D721Med (cell line): ENCODE data around the gene ADCY1.

ENCODE experiments used
- DNase-seq: peaks from one replicate; pipeline ENCODE4 v3.0.0; 2011; ENCODE audit warnings: low spot score; ENCODE audit not compliant: insufficient read length
- FAIRE-seq: peaks from 2 replicates; lab custom pipeline; 2011; peaks lifted over from hg19 to GRCh38; lab: Jason Lieb, UNC
- TF ChIP-seq, protein P1 (sequence below): IDR thresholded peaks from 2 replicates; pipeline ENCODE4 v1.5.1; 2012; ENCODE audit warnings: mild to moderate bottlenecking, control low read depth; ENCODE audit not compliant: insufficient read depth; ENCODE audit errors: missing control alignments

The ADCY1 gene

DNA sequence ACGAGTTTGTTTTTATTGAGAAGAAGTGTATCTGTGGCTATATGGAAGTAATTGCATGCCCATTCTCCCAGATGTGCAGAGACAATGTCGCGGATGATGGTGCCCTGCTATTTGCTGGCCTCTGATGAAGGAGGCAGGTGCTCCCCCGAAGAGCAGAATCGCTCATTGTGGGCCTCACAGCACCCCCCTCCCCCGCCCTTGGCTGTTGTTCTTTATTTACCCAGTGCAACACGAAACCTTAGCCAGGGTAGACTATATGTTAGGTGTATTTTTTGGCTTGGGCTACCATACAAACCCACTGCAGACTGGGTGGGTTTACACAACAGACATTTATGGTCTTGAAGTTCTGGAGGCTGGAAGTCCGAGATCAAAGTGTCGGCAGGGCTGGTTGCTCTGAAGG, 3.4 kb upstream of the ADCY1 start:
- FAIRE-seq (no peak), DNase-seq (no peak)
- TF ChIP-seq, protein P1, sequence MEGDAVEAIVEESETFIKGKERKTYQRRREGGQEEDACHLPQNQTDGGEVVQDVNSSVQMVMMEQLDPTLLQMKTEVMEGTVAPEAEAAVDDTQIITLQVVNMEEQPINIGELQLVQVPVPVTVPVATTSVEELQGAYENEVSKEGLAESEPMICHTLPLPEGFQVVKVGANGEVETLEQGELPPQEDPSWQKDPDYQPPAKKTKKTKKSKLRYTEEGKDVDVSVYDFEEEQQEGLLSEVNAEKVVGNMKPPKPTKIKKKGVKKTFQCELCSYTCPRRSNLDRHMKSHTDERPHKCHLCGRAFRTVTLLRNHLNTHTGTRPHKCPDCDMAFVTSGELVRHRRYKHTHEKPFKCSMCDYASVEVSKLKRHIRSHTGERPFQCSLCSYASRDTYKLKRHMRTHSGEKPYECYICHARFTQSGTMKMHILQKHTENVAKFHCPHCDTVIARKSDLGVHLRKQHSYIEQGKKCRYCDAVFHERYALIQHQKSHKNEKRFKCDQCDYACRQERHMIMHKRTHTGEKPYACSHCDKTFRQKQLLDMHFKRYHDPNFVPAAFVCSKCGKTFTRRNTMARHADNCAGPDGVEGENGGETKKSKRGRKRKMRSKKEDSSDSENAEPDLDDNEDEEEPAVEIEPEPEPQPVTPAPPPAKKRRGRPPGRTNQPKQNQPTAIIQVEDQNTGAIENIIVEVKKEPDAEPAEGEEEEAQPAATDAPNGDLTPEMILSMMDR: no peak

DNA sequence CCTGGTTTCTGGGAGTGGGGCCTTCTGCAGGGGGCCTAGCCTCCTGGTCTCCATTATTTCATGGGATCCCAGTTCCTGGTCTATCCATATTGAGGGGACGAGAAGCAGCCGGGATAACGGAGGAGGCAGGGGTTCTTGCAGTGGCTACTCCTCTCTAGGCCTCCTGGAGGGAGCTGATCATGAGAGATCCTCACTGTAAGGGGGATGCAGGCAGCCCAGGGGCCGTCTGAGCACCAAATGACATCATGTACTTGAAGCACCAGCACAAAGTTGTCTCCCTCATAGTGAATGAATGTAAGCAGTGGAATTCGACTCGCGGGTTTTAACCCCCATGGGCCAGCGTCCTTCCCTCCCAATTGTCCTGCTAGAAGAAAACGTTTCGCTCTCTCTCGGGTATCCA, 964 bp upstream of the ADCY1 start:
- TF ChIP-seq, protein P1: no peak
- DNase-seq: no peak
- no peak for FAIRE-seq

DNA sequence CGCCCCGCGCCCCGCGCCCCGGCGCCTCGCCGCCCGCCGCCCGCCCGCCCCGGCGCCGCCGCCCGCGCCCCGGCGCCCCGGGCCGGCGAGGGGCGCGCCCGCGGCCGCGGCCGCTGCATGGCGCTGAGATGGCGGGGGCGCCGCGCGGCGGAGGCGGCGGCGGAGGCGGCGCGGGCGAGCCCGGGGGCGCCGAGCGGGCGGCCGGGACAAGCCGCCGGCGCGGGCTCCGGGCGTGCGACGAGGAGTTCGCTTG, 174 bp downstream of the ADCY1 start:
- DNase-seq (peak; percentile 40), FAIRE-seq (no peak)
- TF ChIP-seq, protein P1: no peak

DNA sequence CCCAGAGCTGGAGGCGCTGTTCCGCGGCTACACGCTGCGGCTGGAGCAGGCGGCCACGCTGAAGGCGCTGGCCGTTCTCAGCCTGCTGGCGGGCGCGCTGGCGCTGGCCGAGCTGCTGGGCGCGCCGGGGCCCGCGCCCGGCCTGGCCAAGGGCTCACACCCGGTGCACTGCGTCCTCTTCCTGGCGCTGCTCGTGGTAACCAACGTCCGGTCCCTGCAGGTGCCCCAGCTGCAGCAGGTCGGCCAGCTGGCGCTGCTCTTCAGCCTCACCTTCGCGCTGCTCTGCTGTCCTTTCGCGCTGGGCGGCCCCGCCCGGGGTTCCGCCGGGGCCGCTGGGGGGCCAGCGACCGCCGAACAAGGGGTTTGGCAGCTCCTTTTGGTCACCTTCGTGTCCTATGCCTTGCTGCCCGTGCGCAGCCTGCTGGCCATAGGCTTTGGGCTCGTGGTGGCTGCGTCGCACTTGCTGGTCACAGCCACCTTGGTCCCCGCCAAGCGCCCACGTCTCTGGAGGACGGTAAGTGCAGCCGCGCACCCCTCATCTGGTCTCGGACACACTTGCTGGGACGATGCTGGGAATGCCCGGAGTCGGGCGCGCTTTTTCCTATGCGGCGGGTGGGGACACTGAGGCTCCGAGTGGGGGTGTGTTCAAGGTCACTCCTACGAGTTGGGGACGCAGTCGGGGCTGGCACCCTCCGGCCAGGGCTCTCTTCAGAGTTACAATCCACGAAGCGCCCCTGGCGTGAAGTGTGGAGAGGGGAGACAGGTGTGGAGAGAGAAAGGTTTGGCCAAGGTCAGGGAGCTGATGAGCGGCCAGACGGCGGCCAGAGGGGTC, 717 bp downstream of the ADCY1 start:
- TF ChIP-seq, protein P1: no peak
- FAIRE-seq (no peak), DNase-seq (no peak)

DNA sequence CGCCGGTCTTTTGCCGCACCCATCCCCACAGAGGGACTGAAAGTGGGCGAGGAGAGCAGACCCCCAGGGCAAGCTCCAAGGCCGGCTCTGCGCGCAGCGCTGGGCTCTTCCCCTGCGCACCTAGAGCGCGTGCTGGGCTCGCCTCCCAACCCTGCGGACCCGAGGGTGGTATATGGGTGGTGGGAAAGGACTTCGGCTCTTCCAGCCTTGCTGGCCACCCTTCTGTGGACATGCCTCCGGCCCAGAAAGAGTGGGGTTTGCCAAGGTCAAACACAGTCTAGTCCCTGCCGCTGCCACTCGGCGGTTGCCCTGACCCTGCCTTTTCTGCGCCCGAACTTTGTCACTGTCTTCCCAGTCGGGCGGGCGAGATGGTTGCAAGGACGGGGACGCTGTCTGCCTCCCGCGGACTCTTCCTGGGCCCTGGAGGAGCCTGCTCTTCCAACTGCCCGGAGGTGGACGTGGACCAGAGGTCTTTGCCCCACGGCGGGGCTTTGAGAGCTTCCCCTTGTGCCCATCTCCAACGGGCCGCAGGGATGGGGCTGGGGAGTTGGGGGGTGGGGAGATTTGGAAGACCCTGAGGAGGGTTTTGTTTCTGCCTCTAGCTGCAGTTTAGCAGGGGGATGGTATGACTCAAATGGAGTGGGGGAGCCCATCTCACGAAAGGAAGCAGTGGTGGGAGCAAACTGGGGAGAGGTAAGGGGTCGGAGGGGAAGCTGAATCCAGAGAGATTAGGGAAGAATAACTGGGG, 1.5 kb downstream of the ADCY1 start:
- no peak for DNase-seq
- TF ChIP-seq, protein P1: no peak
- FAIRE-seq: no peak

DNA sequence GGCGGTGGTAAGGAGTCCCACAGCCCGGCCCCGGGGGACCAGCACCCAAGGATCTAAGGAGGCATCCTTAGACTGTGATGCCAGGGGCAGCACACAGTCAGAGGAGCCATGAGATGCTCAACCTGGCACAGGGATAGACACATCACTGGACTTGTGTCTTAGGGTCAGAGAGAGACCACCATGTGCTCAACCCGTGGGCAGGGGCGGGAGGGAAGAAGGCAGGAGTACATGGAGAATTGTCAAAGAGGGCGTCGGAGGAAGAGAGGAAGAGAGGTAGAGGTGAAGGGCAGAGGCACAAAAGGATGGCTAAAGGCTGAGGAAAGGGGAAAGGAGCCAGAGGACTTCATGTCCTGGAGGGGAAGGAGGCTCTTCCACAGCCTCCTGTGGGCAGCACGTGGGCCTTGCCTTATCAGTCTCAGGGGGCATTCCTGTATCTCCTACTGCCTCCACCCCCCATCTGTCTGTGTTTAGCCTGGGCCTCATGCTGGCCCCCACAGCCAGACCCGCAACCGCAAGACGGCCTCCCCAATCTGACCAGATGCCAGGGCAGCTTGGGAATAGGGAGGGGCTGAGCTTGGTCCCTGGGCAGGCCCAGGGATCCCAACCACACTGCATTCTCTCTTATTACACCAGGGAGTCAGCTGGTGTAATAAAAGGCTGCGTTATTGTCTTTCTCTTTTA, 2.2 kb downstream of the ADCY1 start:
- FAIRE-seq (no peak), DNase-seq (no peak)
- TF ChIP-seq, protein P1: no peak

DNA sequence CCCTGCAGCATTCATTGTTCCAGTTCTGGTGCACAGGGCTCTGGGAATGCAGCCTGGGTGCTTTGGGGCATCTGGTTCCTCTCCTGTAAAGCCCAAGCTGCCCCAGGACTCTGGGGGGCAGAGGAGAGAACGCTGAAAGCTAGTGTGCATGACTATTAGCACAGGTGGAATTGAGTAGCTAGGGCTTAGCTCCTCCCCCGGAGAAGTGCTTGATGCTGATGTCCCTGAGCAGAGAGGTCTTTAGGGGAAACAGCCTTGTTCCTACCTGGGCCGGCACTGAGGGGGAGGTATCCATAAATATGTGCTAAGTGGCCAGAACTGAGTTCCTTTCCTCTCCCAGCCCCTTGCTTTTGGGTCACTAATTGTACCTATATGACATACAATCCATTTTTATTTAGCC, 3.9 kb downstream of the ADCY1 start:
- TF ChIP-seq, protein P1: no peak
- no peak for FAIRE-seq
- no peak for DNase-seq
